Neural cell (in vitro differentiated cells): ENCODE results near the gene CXCL1.

Experiments
- EZH2 ChIP-seq: fragments of 200-600, 300-800 bp; shearing (Covaris generic), sonication (generic); IDR thresholded peaks from 2 replicates; pipeline ENCODE4 v1.6.1; 2014; ENCODE audit warnings: antibody characterized with exemption, low read length, borderline replicate concordance, mild to moderate bottlenecking; ENCODE audit not compliant: insufficient read depth, poor library complexity, severe bottlenecking
- POLR2AphosphoS5 ChIP-seq: IDR thresholded peaks from 2 replicates; pipeline ENCODE4 v1.6.1; 2012
- RAD21 ChIP-seq: fragments of 450-650 bp; conservative IDR thresholded peaks from 2 replicates; pipeline ENCODE4 v1.6.1; 2014; ENCODE audit warnings: antibody characterized with exemption, mild to moderate bottlenecking, moderate library complexity
- REST ChIP-seq: IDR thresholded peaks from 2 replicates; pipeline ENCODE4 v1.6.1; 2012; ENCODE audit warnings: borderline replicate concordance
- TF ChIP-seq, protein P1 (sequence below): fragments of 450-650 bp; IDR thresholded peaks from 2 replicates; pipeline ENCODE4 v1.5.1; 2014; ENCODE audit warnings: antibody characterized with exemption, mild to moderate bottlenecking, moderate library complexity; ENCODE audit not compliant: poor library complexity, severe bottlenecking

- TF ChIP-seq, protein P1, sequence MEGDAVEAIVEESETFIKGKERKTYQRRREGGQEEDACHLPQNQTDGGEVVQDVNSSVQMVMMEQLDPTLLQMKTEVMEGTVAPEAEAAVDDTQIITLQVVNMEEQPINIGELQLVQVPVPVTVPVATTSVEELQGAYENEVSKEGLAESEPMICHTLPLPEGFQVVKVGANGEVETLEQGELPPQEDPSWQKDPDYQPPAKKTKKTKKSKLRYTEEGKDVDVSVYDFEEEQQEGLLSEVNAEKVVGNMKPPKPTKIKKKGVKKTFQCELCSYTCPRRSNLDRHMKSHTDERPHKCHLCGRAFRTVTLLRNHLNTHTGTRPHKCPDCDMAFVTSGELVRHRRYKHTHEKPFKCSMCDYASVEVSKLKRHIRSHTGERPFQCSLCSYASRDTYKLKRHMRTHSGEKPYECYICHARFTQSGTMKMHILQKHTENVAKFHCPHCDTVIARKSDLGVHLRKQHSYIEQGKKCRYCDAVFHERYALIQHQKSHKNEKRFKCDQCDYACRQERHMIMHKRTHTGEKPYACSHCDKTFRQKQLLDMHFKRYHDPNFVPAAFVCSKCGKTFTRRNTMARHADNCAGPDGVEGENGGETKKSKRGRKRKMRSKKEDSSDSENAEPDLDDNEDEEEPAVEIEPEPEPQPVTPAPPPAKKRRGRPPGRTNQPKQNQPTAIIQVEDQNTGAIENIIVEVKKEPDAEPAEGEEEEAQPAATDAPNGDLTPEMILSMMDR = no peak
- no peak for TF ChIP-seq REST
- no peak for TF ChIP-seq POLR2AphosphoS5
- TF ChIP-seq EZH2 = no peak
- no peak for TF ChIP-seq RAD21
Observed at GRCh38 chr4:73919691-73920090, 50.5 kb downstream of the CXCL1 start.
